ENCODE data around the gene SLC9A8.

DNA sequence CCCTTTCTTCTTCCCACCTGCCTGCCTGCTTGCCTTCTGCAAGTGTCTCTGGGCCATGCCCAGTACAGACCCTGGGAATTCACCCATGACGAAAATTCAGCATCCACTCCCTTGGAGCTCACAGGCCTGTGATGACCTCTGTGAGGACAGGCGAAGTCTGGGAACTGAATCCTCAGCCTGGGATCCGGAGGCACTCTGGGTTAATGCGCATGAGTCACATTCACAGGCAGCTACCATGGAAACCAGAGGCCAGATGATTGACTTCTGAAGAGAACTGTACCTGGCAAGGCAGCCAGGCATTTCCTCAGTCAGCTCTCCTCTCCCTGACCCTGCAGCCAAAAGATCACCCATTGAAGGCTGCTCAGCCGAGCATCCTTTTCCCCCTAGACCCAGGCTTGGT lies 41.0 kb downstream of the SLC9A8 start:
- TF ChIP-seq, protein P1, sequence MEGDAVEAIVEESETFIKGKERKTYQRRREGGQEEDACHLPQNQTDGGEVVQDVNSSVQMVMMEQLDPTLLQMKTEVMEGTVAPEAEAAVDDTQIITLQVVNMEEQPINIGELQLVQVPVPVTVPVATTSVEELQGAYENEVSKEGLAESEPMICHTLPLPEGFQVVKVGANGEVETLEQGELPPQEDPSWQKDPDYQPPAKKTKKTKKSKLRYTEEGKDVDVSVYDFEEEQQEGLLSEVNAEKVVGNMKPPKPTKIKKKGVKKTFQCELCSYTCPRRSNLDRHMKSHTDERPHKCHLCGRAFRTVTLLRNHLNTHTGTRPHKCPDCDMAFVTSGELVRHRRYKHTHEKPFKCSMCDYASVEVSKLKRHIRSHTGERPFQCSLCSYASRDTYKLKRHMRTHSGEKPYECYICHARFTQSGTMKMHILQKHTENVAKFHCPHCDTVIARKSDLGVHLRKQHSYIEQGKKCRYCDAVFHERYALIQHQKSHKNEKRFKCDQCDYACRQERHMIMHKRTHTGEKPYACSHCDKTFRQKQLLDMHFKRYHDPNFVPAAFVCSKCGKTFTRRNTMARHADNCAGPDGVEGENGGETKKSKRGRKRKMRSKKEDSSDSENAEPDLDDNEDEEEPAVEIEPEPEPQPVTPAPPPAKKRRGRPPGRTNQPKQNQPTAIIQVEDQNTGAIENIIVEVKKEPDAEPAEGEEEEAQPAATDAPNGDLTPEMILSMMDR (IDR thresholded peaks at IDR 0.05), result no peak
- TF ChIP-seq EP300 (IDR thresholded peaks at IDR 0.05), result no peak

All from tibial nerve (tissue), 4 donors.